Transverse colon (tissue), 3 donors: ENCODE measurements around the gene TDRD7.

Experiments
- EP300 ChIP-seq: sonication (generic); formaldehyde crosslinking; IDR thresholded peaks from one replicate; pipeline ENCODE4 v1.6.1; 2017; ENCODE audit warnings: antibody characterized with exemption, low read depth
- POLR2A ChIP-seq: fragments of 450-650 bp; IDR thresholded peaks from one replicate; pipeline ENCODE4 v1.6.1; 2016; ENCODE audit warnings: antibody characterized with exemption, mild to moderate bottlenecking, moderate library complexity
- TF ChIP-seq, protein P1 (sequence below), 5 experiments: fragments of 200-600 bp in 3 of 5; fragments of 450-650 bp in 2 of 5; sonication (generic) in 3 of 5; IDR thresholded peaks; 1 replicate in 2 of 5; 2 replicates in 3 of 5; pipeline ENCODE4 v1.5.1; 2016 to 2017; ENCODE audit warnings: antibody characterized with exemption in 5 of 5, inconsistent platforms in 3 of 5, mild to moderate bottlenecking in 2 of 5, moderate library complexity in 1 of 5

DNA sequence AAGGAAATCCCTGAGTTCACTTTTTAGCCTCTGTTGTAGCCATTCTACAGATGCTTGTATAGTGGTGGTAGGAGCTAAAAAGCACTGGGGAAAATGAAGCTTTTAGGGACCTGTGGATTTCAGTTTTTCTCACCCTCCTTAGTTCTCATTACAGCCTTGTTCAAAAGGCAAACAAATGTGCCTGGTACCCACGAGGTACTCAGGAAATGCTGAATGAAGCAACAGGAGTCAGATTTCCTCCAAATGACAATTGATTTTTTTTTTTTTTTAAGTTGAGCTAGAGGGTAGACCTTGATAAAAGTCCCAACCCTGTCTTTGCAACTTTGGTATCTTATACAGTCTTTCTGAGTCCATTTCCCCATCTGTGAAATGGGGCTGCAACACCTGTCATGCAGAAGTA lies 68.3 kb downstream of the TDRD7 start:
- TF ChIP-seq, protein P1, sequence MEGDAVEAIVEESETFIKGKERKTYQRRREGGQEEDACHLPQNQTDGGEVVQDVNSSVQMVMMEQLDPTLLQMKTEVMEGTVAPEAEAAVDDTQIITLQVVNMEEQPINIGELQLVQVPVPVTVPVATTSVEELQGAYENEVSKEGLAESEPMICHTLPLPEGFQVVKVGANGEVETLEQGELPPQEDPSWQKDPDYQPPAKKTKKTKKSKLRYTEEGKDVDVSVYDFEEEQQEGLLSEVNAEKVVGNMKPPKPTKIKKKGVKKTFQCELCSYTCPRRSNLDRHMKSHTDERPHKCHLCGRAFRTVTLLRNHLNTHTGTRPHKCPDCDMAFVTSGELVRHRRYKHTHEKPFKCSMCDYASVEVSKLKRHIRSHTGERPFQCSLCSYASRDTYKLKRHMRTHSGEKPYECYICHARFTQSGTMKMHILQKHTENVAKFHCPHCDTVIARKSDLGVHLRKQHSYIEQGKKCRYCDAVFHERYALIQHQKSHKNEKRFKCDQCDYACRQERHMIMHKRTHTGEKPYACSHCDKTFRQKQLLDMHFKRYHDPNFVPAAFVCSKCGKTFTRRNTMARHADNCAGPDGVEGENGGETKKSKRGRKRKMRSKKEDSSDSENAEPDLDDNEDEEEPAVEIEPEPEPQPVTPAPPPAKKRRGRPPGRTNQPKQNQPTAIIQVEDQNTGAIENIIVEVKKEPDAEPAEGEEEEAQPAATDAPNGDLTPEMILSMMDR (IDR thresholded peaks at IDR 0.05): no peak
- no peak for TF ChIP-seq POLR2A
- TF ChIP-seq EP300: no peak
